Measurements from ENCODE around the gene GGA3.

The GGA3 gene

DNA sequence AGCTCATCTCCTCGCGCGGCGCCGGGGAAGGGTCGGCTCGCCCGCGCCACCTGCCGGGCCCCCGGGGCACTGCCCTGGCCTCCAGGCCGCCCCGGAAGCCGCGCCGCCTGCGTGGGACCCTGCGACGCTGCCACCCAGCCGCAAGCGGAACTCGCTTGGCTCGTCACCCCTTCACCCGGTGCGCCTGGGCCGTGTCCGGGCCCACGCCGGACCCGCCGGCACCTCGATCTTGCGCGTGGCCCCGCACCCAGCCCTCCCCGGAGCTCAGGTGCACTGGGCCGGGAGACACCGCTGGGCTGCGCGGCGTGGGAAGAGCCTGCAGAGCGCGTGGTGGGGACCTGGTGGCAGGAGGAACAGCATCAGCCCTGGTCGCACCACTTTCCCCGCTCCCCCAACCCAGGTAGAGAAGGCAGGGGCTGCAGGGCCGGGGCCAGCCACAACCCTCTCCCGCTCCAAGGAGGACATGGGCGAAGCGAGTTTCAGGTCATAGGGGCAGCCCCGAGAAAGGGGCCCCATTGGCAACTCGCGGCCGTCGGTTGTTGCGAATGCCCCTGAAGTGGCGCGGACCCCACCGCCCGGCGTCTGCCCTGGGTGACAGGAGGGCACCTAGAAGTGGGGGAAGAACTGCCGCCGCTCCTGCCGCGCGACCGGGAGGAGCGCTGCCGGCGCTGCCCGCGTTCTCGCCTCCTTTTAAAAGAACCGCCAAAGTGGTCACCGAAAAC lies 10.0 kb upstream of the GGA3 start:
- DNase-seq (ENCODE audit: low read depth) = no peak
- H3K4me3 ChIP-seq (ENCODE audit: low read depth, low read length) = peak overlapping the region; percentile 92
- TF ChIP-seq, protein P1, sequence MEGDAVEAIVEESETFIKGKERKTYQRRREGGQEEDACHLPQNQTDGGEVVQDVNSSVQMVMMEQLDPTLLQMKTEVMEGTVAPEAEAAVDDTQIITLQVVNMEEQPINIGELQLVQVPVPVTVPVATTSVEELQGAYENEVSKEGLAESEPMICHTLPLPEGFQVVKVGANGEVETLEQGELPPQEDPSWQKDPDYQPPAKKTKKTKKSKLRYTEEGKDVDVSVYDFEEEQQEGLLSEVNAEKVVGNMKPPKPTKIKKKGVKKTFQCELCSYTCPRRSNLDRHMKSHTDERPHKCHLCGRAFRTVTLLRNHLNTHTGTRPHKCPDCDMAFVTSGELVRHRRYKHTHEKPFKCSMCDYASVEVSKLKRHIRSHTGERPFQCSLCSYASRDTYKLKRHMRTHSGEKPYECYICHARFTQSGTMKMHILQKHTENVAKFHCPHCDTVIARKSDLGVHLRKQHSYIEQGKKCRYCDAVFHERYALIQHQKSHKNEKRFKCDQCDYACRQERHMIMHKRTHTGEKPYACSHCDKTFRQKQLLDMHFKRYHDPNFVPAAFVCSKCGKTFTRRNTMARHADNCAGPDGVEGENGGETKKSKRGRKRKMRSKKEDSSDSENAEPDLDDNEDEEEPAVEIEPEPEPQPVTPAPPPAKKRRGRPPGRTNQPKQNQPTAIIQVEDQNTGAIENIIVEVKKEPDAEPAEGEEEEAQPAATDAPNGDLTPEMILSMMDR (IDR thresholded peaks at IDR 0.05; ENCODE audit: control insufficient read depth, extremely low read depth, insufficient read depth) = peak; percentile 93

DNA sequence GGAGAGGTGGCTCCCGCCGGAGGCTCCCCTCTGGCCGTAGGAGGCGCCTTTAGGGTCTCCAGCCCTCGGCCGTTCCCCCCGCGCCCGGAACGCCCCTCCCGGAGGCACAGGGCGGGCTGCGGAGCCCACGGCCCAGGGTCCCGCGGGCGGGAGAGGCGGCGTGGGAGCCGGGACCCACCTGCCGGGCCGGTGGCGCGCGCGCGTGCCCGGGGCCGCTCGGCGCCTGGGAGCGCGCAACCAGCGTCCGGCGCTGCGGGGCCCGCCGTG lies 9.5 kb upstream of the GGA3 start, which contains the start of gene MIF4GD:
TSS of gene MIF4GD (minus strand) at position 266 of the 267 bp plus-strand sequence. CDS start 1,036 bp downstream, outside the sequence.
- no peak for DNase-seq (ENCODE audit: low read depth)
- peak within 1 kb of the TSS; percentile 92 for H3K4me3 ChIP-seq (ENCODE audit: low read depth, low read length)
- TF ChIP-seq, protein P1 (IDR thresholded peaks at IDR 0.05; ENCODE audit: control insufficient read depth, extremely low read depth, insufficient read depth) = no peak

DNA sequence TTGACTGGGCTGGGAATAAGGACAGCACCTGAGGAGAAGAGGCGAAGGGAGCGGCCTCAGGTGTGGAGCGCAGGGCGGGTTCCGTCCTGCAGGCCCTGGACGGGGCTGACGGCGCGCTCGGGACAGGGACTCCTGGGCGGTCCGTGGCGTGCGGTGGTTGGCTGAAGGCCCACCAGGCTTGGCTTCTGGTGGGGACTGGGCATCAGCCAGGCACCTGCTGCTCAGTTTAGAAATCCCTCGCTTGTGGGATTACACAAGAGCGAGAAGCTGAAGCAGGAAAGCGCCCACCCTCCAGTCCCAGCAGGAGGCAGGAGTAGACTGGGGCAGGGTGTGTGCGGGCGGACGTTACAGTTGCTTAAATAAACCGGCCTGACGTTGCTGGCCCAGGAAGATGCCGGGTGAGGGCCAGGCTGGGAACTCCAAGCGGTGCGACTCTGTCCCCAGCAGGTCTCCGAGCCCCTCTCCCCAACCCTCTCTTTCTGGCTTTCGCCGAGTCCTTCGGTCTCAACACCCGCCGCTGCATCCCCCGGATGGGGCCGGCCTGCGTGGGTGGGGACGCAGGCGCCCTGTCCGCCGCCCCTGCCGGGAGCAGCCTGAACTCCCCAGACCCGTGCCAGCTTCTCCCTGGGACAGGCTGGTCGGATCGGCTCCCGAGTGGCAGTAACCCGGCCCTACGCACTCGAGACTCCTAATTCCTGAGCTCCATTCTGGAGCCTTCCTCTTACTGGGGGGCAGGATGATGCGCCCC lies 9.0 kb upstream of the GGA3 start:
- TF ChIP-seq, protein P1 (IDR thresholded peaks at IDR 0.05; ENCODE audit: control insufficient read depth, extremely low read depth, insufficient read depth) = peak; percentile 23; the same call in 1 of the 2 replicates
- no peak for DNase-seq (ENCODE audit: low read depth)
- peak overlapping the region; percentile 92 for H3K4me3 ChIP-seq (ENCODE audit: low read depth, low read length)

DNA sequence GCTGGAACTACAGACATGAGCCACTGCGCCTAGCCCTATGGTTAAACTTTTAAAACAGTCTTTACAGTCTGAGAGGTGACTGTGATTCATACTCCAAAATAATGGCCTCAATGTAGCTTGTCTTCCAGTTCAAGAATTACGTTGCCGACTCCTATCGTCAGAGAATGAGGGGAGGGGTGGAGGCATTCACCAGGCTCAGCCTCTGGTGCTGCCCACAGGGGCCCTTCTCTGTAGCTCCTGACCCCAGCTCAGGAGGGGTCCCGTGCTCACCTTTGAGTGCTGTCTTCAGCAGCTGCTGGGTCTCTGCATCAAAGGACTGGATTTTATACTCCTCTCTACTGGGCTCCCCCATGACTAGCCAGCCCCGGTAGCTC lies 8.4 kb upstream of the GGA3 start:
- H3K4me3 ChIP-seq (ENCODE audit: low read depth, low read length) = peak overlapping the region; percentile 92
- TF ChIP-seq, protein P1 (IDR thresholded peaks at IDR 0.05; ENCODE audit: control insufficient read depth, extremely low read depth, insufficient read depth) = no peak
- no peak for DNase-seq (ENCODE audit: low read depth)

DNA sequence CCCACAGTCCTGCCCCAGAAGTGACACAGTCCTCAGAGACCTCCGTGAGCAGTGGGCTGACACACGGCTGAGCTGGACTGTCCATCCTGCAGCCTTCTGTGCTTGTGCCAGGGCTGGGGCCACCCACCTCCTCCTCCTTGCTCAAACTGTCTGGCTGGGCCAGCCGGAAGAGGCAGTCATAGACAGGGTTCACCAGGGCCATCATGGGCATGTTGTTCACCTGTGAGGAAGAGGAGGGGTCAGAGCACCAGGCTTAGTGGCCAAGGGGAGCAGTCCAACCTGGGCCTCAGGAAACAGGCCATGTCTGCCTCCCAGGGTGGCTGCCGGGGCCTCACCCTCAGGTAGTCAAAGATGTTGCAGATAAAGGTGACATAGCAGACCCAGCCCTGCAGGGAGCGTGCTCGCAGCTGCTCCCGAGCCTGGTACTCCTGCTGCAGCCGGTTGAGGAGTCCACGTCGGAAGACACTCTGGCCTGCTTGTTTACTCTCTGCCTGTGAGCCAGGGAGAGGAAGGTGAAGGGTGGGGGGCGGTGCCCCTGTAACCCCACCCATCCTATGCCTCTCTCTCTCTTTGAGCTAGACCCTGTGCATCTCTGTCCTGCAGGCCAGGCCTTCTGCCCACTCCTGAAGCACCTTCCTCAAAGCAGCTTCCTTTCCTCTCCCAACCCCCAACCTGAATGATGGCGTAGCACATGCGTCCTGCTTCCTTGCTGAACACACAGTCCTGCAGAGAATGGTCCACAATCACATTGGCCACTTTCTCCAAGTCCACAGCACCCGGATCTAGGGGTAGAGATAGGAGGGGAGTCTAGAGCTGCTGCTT lies 6.2 kb upstream of the GGA3 start:
- no peak overlapping the region for H3K4me3 ChIP-seq (ENCODE audit: low read depth, low read length)
- DNase-seq (ENCODE audit: low read depth) = no peak
- TF ChIP-seq, protein P1 (IDR thresholded peaks at IDR 0.05; ENCODE audit: control insufficient read depth, extremely low read depth, insufficient read depth) = no peak

DNA sequence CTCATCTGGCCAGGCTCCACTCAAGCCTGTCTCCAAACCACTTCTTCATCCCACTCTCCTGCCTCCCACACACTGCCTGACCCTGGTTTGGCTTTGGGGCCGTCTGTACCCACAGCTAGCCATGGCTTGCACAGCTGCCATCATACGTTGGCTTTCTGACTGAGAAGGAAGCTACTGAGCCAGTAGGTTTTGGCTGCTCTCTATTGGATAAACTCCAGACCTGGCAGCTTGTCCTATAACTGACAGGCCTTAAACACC lies 5.7 kb upstream of the GGA3 start:
- H3K4me3 ChIP-seq (ENCODE audit: low read depth, low read length) = no peak overlapping the region
- TF ChIP-seq, protein P1 (IDR thresholded peaks at IDR 0.05; ENCODE audit: control insufficient read depth, extremely low read depth, insufficient read depth) = no peak
- DNase-seq (ENCODE audit: low read depth) = no peak

Data from LNCaP clone FGC (cell line).